ENCODE results near the gene ZNF593. TPM values are rescaled to one million over a fixed set of nuclear protein-coding genes. Genes with fewer than 3 reads are reported as not detected.
A peak's percentile ranks its signal among the peaks of the same experiment; 100 is the strongest.

ZNF593 gene
- total RNA-seq, 1 experiment from 2014 or later = 22.2 TPM

- TF ChIP-seq CTCF (IDR thresholded peaks at IDR 0.05; ENCODE audit: unreplicated experiment) = peak; percentile 63
- H3K27me3 Mint-ChIP-seq (ENCODE audit: unreplicated experiment) = peaks cover 29% of the 10 kb centered on the region
- no TSS peak for BruUV-seq (replicated peaks)
- CTCF ChIA-PET = interaction anchor here (0.5 to 2.2 kb wide), 15 partner anchors 18 to 250 kb away, joined by 3 to 22 read pairs (median 5); partner anchors contain the start of genes CEP85, CNKSR1 and PDIK1L
- H3K4me3 Mint-ChIP-seq (ENCODE audit: low read depth, unreplicated experiment) = no peak overlapping the region
- intact Hi-C loops (cut with micrococcal nuclease; ENCODE audit: unreplicated experiment) = loop anchor here (1.0 to 2.0 kb wide), 2 partner anchors 40 to 108 kb away; no protein-coding TSS in a partner anchor
- peak; percentile 78 for DNase-seq
- no peak overlapping the region for H3K27ac Mint-ChIP-seq (ENCODE audit: unreplicated experiment)
- H3K9me3 Mint-ChIP-seq (ENCODE audit: low read depth, unreplicated experiment) = no peaks in the 10 kb centered on the region
- H3K4me1 Mint-ChIP-seq (ENCODE audit: low read depth, unreplicated experiment) = no peaks in the 10 kb centered on the region
- peaks cover 4% of the 10 kb centered on the region for H3K36me3 Mint-ChIP-seq (ENCODE audit: insufficient read depth, unreplicated experiment)
These were observed 24.4 kb upstream of the ZNF593 start for GRCh38 chr1:26145041-26145959.

GRCh38 chr1:26145960-26146294 lies 23.8 kb upstream of the ZNF593 start:
- CTCF ChIA-PET = interaction anchor here (1.9 to 2.2 kb wide), 2 partner anchors 33 to 109 kb away, joined by 7 to 22 read pairs; no protein-coding TSS in a partner anchor
- no TSS peak for BruUV-seq (replicated peaks)
- intact Hi-C loops (cut with micrococcal nuclease; ENCODE audit: unreplicated experiment) = loop anchor here (1.0 to 2.0 kb wide), 2 partner anchors 41 to 109 kb away; no protein-coding TSS in a partner anchor
- Mint-ChIP-seq H3K36me3 (ENCODE audit: insufficient read depth, unreplicated experiment) (peaks cover 4% of the 10 kb centered on the region), H3K4me3 (ENCODE audit: low read depth, unreplicated experiment) (no peak overlapping the region), H3K4me1 (ENCODE audit: low read depth, unreplicated experiment) (no peaks in the 10 kb centered on the region), H3K9me3 (ENCODE audit: low read depth, unreplicated experiment) (no peaks in the 10 kb centered on the region), H3K27ac (ENCODE audit: unreplicated experiment) (no peak overlapping the region), H3K27me3 (ENCODE audit: unreplicated experiment) (peaks cover 32% of the 10 kb centered on the region)
- no peak for DNase-seq
- no peak for TF ChIP-seq CTCF (IDR thresholded peaks at IDR 0.05; ENCODE audit: unreplicated experiment)

DNA sequence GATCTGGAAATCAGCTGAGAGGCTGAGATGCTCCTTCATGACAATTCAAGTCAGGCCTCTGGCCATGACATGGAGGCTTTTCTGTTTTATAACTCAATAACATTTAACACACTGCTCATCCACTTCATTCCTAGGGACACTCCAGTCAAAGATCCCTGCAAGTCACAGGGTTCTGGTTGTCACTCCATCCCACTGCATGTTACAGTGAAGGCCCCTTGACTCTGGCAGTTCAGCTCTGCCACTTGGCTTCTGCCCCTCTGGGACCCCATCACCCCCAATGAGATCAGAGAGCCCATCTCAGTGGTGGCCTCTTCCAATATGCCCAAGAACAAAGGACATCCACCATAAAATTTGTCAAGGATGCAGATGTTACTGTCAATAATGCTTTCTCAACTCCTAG lies 20.8 kb upstream of the ZNF593 start:
- Mint-ChIP-seq H3K4me3 (ENCODE audit: low read depth, unreplicated experiment) (no peak overlapping the region), H3K9me3 (ENCODE audit: low read depth, unreplicated experiment) (no peaks in the 10 kb centered on the region), H3K36me3 (ENCODE audit: insufficient read depth, unreplicated experiment) (peaks cover 4% of the 10 kb centered on the region), H3K27ac (ENCODE audit: unreplicated experiment) (no peak overlapping the region), H3K27me3 (ENCODE audit: unreplicated experiment) (peaks cover 39% of the 10 kb centered on the region), H3K4me1 (ENCODE audit: low read depth, unreplicated experiment) (no peaks in the 10 kb centered on the region)
- intact Hi-C loops (cut with micrococcal nuclease; ENCODE audit: unreplicated experiment) = no loop called here
- CTCF ChIA-PET = no interaction called here
- TF ChIP-seq CTCF (IDR thresholded peaks at IDR 0.05; ENCODE audit: unreplicated experiment) = no peak
- no peak for DNase-seq
- BruUV-seq (replicated peaks) = no TSS peak

- Mint-ChIP-seq H3K36me3 (ENCODE audit: insufficient read depth, unreplicated experiment) (no peaks in the 10 kb centered on the region), H3K4me1 (ENCODE audit: low read depth, unreplicated experiment) (no peaks in the 10 kb centered on the region), H3K4me3 (ENCODE audit: low read depth, unreplicated experiment) (no peak overlapping the region), H3K27me3 (ENCODE audit: unreplicated experiment) (peaks cover 42% of the 10 kb centered on the region), H3K9me3 (ENCODE audit: low read depth, unreplicated experiment) (no peaks in the 10 kb centered on the region), H3K27ac (ENCODE audit: unreplicated experiment) (no peak overlapping the region)
- no TSS peak for BruUV-seq (replicated peaks)
- no peak for DNase-seq
- TF ChIP-seq CTCF (IDR thresholded peaks at IDR 0.05; ENCODE audit: unreplicated experiment) = no peak
- CTCF ChIA-PET = no interaction called here
- intact Hi-C loops (cut with micrococcal nuclease; ENCODE audit: unreplicated experiment) = no loop called here
These were observed 15.7 kb upstream of the ZNF593 start for GRCh38 chr1:26153966-26154532.
